Stomach (tissue), 4 donors: ENCODE data around the gene HES6.
A peak's percentile ranks its signal among the peaks of the same experiment; 100 is the strongest.

Experiments
- EP300 ChIP-seq: sonication (generic); formaldehyde crosslinking; IDR thresholded peaks from one replicate; pipeline ENCODE4 v1.6.1; 2017; ENCODE audit warnings: antibody characterized with exemption
- POLR2AphosphoS5 ChIP-seq, 3 donors: sonication (generic); formaldehyde crosslinking; IDR thresholded peaks; one replicate each; pipeline ENCODE4 v1.6.1; 2016; ENCODE audit warnings: antibody characterized with exemption in 3 of 3
- TF ChIP-seq, protein P1 (sequence below), 7 experiments: fragments of 450-650 bp in 4 of 7; fragments of 200-600 bp in 3 of 7; sonication (generic) in 3 of 7; IDR thresholded peaks; one replicate each; pipeline ENCODE4 v1.5.1; 2016 to 2019; ENCODE audit warnings: antibody characterized with exemption in 7 of 7, control low read depth in 2 of 7, mild to moderate bottlenecking in 1 of 7

DNA sequence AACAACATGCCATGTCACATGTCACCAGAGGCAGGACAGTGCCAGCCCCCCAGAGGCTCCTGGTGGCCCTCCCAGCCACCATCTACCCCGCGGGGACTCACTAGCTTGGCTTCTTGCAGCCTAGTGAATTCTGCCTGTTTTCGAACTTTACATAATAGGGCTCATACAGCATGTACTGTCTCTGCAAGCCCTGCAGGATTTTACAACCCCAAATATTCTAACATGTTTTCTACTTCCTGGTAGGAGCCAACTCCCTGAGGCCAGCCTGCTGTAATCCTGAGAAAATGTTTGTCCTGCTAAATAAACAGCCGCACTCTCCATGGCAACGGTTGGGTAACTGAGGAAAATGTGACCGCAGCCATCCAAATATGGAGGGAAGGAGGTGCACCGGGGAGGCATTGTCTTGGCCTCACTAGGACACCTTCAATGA, 45.8 kb upstream of the HES6 start:
- TF ChIP-seq, protein P1, sequence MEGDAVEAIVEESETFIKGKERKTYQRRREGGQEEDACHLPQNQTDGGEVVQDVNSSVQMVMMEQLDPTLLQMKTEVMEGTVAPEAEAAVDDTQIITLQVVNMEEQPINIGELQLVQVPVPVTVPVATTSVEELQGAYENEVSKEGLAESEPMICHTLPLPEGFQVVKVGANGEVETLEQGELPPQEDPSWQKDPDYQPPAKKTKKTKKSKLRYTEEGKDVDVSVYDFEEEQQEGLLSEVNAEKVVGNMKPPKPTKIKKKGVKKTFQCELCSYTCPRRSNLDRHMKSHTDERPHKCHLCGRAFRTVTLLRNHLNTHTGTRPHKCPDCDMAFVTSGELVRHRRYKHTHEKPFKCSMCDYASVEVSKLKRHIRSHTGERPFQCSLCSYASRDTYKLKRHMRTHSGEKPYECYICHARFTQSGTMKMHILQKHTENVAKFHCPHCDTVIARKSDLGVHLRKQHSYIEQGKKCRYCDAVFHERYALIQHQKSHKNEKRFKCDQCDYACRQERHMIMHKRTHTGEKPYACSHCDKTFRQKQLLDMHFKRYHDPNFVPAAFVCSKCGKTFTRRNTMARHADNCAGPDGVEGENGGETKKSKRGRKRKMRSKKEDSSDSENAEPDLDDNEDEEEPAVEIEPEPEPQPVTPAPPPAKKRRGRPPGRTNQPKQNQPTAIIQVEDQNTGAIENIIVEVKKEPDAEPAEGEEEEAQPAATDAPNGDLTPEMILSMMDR (IDR thresholded peaks at IDR 0.05), result peak in 1 of 7 experiments; percentile 22
- TF ChIP-seq POLR2AphosphoS5 (IDR thresholded peaks at IDR 0.05) (peak; percentile 69 to 89 (median 86)), EP300 (peak; percentile 58)
